Cardiac fibroblast (primary cell): Measurements from ENCODE around the gene KRR1.

Experiments
- DNase-seq, 2 donors: peaks; one replicate each; pipeline versions ENCODE4 v3.0.0 to v3.0.0-alpha.2; 2010; ENCODE audit warnings: low read depth in 2 of 2
- H3K4me3 ChIP-seq, 2 donors: replicated peaks in 1 of 2; 1 replicate in 1 of 2; 2 replicates in 1 of 2; pipeline ENCODE4 v1.5.1; 2011; ENCODE audit warnings: low read depth in 2 of 2, low read length in 2 of 2, mild to moderate bottlenecking in 2 of 2, moderate library complexity in 1 of 2
- CTCF ChIP-seq: IDR thresholded peaks from one replicate; pipeline ENCODE4 v1.5.1; 2011; ENCODE audit warnings: low read depth, mild to moderate bottlenecking, low read length, inconsistent platforms

Gene KRR1

GRCh38 chr12:75505706-75506312 lies 5.6 kb downstream of the KRR1 start:
- no peak overlapping the region for H3K4me3 ChIP-seq
- DNase-seq = peak; percentile 62 to 66
- TF ChIP-seq CTCF = peak; percentile 59

DNA sequence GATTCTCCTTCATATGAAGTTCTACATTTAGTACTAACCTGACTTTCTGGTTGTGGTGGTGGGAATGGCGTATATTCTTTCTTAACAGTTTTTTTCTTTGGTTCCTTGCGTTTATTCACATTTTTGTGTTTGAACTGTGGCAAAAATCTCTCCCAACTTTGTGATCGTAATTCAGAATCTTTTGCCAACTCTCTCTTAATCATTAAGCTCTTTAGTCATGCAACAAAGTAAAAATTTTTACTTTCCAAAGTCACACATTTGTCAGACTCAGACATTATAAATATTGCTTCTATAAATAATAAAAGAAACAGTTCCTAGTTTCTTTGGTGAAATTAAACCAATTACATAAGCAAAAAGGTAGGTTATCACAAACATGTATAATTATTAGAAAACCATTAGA lies 7.5 kb downstream of the KRR1 start:
- no peak for TF ChIP-seq CTCF
- H3K4me3 ChIP-seq = no peak overlapping the region
- no peak for DNase-seq

DNA sequence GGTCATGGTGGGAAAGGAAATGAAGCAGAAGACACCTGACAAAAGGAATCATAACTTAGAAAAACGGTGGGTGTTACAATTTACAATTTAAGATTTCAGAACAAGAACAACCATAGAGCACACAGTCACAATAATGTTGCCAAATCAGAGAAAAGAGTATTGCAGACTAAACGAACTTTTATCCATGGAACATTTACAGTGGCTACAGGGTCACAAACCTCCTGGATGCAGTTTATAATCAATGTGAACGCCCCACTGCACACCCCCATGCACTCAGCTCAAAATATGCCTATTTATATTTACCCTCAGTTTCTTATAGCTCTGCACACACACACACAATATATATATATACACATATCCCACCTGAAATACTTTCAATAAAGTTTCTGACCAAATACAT lies 8.0 kb downstream of the KRR1 start:
- no peak for DNase-seq
- no peak overlapping the region for H3K4me3 ChIP-seq
- TF ChIP-seq CTCF = no peak

DNA sequence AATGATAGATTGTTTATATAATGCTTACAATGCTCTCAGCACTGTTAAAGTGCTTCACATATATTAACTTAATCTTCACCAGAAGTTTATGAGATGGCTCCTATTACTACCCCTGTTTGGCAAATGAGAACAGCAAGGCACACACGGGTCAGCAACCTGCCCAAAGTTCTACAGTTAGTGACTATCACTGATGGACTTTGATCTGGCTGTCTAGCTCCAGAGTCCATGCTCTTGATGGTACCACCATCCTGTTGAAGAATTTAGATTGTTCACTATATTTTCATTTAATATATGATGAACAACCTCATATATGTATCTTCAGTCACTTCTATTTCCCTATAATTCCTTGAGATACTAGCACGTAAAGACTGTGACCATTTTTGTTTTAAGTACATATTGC lies 20.2 kb downstream of the KRR1 start:
- DNase-seq = no peak
- no peak overlapping the region for H3K4me3 ChIP-seq
- TF ChIP-seq CTCF = no peak

GRCh38 chr12:75489613-75490210 lies 21.7 kb downstream of the KRR1 start:
- peak; percentile 43 to 73 for DNase-seq
- no peak for TF ChIP-seq CTCF
- no peak overlapping the region for H3K4me3 ChIP-seq

DNA sequence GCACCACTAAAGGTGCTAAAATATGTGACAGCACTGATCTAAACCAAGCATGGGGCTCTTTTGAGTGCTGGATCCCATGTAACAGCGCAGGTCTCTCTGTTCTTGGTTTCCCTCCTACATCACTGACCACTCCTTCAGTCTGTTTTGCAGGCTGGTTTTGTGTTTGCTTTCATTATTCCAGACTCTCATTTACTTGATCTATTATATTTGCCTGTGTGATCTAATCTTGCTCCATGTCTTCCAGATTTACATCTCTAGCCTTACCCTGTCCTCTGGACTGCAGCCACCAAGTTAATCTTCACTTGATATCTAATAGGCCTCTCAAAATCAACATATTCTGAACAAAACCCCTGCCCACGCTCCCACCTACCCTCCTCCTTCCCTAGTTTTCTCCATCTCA lies 22.2 kb downstream of the KRR1 start:
- no peak for DNase-seq

More for the DNA sequence above, 22.2 kb downstream of the KRR1 start:
- TF ChIP-seq CTCF = no peak
- no peak overlapping the region for H3K4me3 ChIP-seq
